K562 (cell line): ENCODE data around the gene ZNF514. TPM values are rescaled to one million over a fixed set of nuclear protein-coding genes. Genes with fewer than 3 reads are reported as not detected.

Source experiments
- ARID1B ChIP-seq: fragments of 450-650 bp; IDR thresholded peaks from 2 replicates; pipeline ENCODE4 v1.6.1; 2016; ENCODE audit warnings: antibody characterized with exemption, mild to moderate bottlenecking, inconsistent platforms
- CTCFL ChIP-seq: IDR thresholded peaks from 2 replicates; pipeline ENCODE4 v1.6.1; 2011; ENCODE audit warnings: borderline replicate concordance, low read depth, mild to moderate bottlenecking, moderate library complexity, low read length; ENCODE audit not compliant: insufficient read depth, poor library complexity, severe bottlenecking
- EWSR1 ChIP-seq: fragments of 450-650 bp; IDR thresholded peaks from 2 replicates; pipeline ENCODE4 v1.6.1; 2018; ENCODE audit warnings: borderline replicate concordance, mild to moderate bottlenecking, low read depth, moderate library complexity; ENCODE audit not compliant: partially characterized antibody
- FOS ChIP-seq: IDR thresholded peaks from 3 replicates; pipeline ENCODE4 v1.6.1; 2011; ENCODE audit not compliant: insufficient read length; ENCODE audit errors: extremely low read depth
- GABPB2 ChIP-seq: fragments of 250-450 bp; sonication (Bioruptor Pico); conservative IDR thresholded peaks from 2 replicates; pipeline ENCODE4 v1.5.1; 2021; ENCODE audit warnings: mild to moderate bottlenecking
- REST ChIP-seq, 2 experiments: fragments of 450-650 bp; formaldehyde crosslinking in 1 of 2; IDR thresholded peaks; 2 replicates each; pipeline versions ENCODE4 v1.4.0 to v1.6.1; 2014 to 2020; ENCODE audit warnings: mild to moderate bottlenecking in 2 of 2, borderline replicate concordance in 1 of 2, low read depth in 1 of 2
- SMC3 ChIP-seq: conservative IDR thresholded peaks from 2 replicates; pipeline ENCODE4 v1.6.1; 2011; ENCODE audit warnings: low read depth, low read length, improper control_type of control experiment; ENCODE audit not compliant: insufficient read depth
- TCF7L2 ChIP-seq: fragments of 150-350 bp; IDR thresholded peaks from 2 replicates; pipeline ENCODE4 v1.6.1; 2016; ENCODE audit warnings: low read depth, mild to moderate bottlenecking, low read length, moderate library complexity
- VEZF1 ChIP-seq: fragments of 200-800 bp; sonication (Bioruptor generic); IDR thresholded peaks from 2 replicates; pipeline ENCODE4 v1.6.1; 2017; ENCODE audit warnings: missing genetic modification characterization, missing compliant biosample characterization
- ZBTB34 ChIP-seq: fragments of 250-450 bp; sonication (Bioruptor Pico); IDR thresholded peaks from 2 replicates; pipeline ENCODE4 v1.8.0; 2021; ENCODE audit warnings: mild to moderate bottlenecking, moderate library complexity
- ZFP91 ChIP-seq: sonication (generic); formaldehyde crosslinking; IDR thresholded peaks from 2 replicates; pipeline ENCODE4 v1.8.0; 2022; ENCODE audit warnings: mild to moderate bottlenecking, missing genetic modification reagents
- ZNF311 ChIP-seq: fragments of 250-450 bp; sonication (Bioruptor Pico); IDR thresholded peaks from 2 replicates; pipeline ENCODE4 v1.4.0; 2020; ENCODE audit warnings: mild to moderate bottlenecking, moderate library complexity
- polyA plus RNA-seq, 8 experiments: library from polyadenylated mRNA; depleted of rRNA in 4 of 8; stranded (reverse) in 5 of 8; unstranded in 3 of 8; fragments of >200 nt; fragmentation: Nextera tagmentation in 2 of 8; fragmentation: Illumina TruSeq in 1 of 8; extraction: Ambion mirVana in 2 of 8; extraction: Trizol in 1 of 8; gene quantifications; 2 replicates each; pipeline versions ENCODE4 v1.2.1 to v1.2.3, GENCODE V29; 2011 to 2014; ENCODE audit warnings: inconsistent platforms in 1 of 8, missing spikeins in 1 of 8
- total RNA-seq, 7 experiments: library from RNA; depleted of rRNA in 6 of 7; stranded (reverse); fragments of >200 nt in 6 of 7; fragmentation: Illumina TruSeq in 2 of 7; extraction: Trizol in 2 of 7; gene quantifications; 2 replicates each; pipeline versions ENCODE4 v1.2.1 to v1.2.3, GENCODE V29; 2011 to 2021; ENCODE audit warnings: low replicate concordance in 1 of 7

ZNF514 gene
- total and polyA plus RNA-seq, 9 of the 15 experiments (the other 6 are each of a cell fraction or from before 2014, with no cell fraction given) = 7.5 to 17.7 (median 11.4) TPM

GRCh38 chr2:95115418-95115817 is 44.2 kb downstream of the ZNF514 start (continued):
- TF ChIP-seq ZNF311 = no peak
- no peak for TF ChIP-seq GABPB2 (CRISPR knock-in tag)
- TF ChIP-seq CTCFL = peak; percentile 65
- TF ChIP-seq ARID1B = no peak
- no peak for TF ChIP-seq VEZF1
- no peak for TF ChIP-seq TCF7L2
- no peak for TF ChIP-seq EWSR1
- TF ChIP-seq SMC3 = 0 out of 2 replicates have a peak, but pooled peaks have one; percentile 25
- no peak for TF ChIP-seq FOS
- no peak for TF ChIP-seq ZFP91
- TF ChIP-seq REST (IDR thresholded peaks at IDR 0.05; ENCODE audit: borderline replicate concordance) = peak; percentile 24; the same call in 1 of the 2 replicates
- no peak for TF ChIP-seq REST (CRISPR knock-in tag; IDR thresholded peaks at IDR 0.05; ENCODE audit: low read depth)
- no peak for TF ChIP-seq ZBTB34 (CRISPR knock-in tag)
